ENCODE data around the gene MAB21L4.

DNA sequence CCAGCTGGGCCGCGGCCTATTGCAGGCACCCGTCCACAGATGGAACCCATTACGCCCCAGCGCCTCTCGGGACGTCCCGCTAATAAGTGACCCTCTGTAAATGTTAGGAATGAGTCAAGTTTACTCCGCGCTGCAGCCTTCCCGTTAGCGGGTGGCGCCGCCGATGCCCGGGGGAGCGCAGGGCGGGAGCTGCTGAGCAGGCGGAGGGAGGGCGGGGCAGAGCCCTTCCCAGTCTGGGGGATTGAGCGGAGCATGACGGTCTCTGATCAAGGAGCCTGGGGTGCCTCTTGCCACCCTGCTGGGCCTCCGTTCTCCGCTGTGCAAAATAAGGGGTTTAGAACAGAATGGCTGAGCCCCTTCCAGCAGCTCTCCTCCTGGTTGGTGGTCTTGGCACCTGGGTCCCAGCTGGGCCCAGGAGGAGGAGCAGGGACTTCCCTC is 20.6 kb upstream of the MAB21L4 start:
- TF ChIP-seq, protein P1, sequence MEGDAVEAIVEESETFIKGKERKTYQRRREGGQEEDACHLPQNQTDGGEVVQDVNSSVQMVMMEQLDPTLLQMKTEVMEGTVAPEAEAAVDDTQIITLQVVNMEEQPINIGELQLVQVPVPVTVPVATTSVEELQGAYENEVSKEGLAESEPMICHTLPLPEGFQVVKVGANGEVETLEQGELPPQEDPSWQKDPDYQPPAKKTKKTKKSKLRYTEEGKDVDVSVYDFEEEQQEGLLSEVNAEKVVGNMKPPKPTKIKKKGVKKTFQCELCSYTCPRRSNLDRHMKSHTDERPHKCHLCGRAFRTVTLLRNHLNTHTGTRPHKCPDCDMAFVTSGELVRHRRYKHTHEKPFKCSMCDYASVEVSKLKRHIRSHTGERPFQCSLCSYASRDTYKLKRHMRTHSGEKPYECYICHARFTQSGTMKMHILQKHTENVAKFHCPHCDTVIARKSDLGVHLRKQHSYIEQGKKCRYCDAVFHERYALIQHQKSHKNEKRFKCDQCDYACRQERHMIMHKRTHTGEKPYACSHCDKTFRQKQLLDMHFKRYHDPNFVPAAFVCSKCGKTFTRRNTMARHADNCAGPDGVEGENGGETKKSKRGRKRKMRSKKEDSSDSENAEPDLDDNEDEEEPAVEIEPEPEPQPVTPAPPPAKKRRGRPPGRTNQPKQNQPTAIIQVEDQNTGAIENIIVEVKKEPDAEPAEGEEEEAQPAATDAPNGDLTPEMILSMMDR (IDR thresholded peaks at IDR 0.05; ENCODE audit: low read depth, low read length, poor library complexity, severe bottlenecking): no peak
- TF ChIP-seq EZH2phosphoT487 (IDR thresholded peaks at IDR 0.05; ENCODE audit: borderline replicate concordance, low read length): no peak

Measured in DOHH2 (cell line).